Measurements from ENCODE around the gene TBCEL. TPM values are rescaled to one million over a fixed set of nuclear protein-coding genes. Genes with fewer than 3 reads are reported as not detected.

Gene TBCEL
- total RNA-seq, 4 donors from 2014 or later, result 3.9 to 28.6 (median 7.4) TPM

DNA sequence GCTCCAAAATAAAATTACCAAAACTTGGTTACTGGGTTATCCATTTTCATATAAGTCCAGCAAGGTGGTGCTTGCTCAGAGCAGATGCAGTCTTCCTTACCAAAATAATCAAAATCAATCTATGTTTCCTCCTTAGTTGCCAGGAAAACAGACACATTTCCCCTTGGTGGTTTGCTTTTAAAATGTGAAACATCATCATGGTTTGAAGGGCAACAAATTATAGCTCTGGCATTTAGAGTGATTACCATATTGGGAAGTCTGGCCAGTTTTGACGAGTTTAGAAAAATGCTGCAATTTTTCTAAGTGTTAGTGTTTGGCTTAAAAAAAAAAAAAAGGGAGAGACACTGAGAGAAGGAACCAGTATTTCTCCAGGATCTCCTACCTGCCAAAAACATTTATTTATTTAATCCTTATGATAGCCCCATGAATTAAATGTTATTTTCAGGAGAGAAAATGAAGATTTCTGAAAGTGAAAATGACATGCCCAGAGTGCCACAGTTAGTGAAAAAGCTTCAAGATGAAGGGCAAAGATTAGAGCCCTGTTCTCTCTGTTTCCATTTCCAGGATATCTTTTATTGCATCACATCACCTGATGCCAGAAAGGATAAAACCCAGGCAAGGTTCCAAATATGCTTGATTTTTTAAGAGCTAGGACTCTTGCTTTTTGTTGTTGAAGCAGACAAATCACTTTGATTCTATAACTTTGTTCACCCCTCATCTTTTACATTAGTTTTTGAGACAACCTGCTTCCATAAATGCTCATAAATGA, 29.6 kb upstream of the TBCEL start:
- Histone ChIP-seq H3K27ac (no peak overlapping the region), H3K36me3 (no peaks in the 10 kb centered on the region), H3K27me3 (peaks cover 0 to 28% (median 0%) of the 10 kb centered on the region in 4 donors), H3K4me3 (no peak overlapping the region), H3K9me3 (no peaks in the 10 kb centered on the region), H3K4me1 (no peaks in the 10 kb centered on the region)
- DNase-seq, result no peak
- intact Hi-C loops (cut with DNase I), result no loop called here
- 29 to 32% methylated on average over 1 of the region's 1 CpG for WGBS, 2 donors
- TF ChIP-seq, protein P1, sequence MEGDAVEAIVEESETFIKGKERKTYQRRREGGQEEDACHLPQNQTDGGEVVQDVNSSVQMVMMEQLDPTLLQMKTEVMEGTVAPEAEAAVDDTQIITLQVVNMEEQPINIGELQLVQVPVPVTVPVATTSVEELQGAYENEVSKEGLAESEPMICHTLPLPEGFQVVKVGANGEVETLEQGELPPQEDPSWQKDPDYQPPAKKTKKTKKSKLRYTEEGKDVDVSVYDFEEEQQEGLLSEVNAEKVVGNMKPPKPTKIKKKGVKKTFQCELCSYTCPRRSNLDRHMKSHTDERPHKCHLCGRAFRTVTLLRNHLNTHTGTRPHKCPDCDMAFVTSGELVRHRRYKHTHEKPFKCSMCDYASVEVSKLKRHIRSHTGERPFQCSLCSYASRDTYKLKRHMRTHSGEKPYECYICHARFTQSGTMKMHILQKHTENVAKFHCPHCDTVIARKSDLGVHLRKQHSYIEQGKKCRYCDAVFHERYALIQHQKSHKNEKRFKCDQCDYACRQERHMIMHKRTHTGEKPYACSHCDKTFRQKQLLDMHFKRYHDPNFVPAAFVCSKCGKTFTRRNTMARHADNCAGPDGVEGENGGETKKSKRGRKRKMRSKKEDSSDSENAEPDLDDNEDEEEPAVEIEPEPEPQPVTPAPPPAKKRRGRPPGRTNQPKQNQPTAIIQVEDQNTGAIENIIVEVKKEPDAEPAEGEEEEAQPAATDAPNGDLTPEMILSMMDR (IDR thresholded peaks at IDR 0.05), result no peak
- no peak for TF ChIP-seq POLR2A (IDR thresholded peaks at IDR 0.05)

DNA sequence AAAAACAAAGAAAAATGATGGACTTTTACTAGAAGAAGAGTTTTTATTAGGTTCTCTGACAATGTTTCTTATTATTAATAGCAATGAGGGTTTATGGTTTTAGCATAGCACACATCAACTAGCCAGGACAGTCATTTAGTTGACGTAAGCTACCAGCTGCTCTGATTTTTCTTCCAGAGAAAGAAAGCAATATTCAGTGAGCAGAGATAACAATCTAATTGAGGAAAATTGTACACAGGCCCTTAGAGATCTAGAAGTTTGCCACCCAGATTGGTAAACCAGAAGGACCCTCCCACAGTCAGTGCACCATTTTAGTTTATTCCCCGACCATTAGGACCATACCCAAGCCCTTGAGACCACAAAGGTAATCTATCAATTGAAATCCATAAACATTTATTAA, 28.7 kb upstream of the TBCEL start:
- H3K36me3 ChIP-seq, result no peaks in the 10 kb centered on the region
- H3K9me3 ChIP-seq, result no peaks in the 10 kb centered on the region
- no peaks in the 10 kb centered on the region for H3K4me1 ChIP-seq
- H3K27me3 ChIP-seq, result peaks cover 0 to 28% (median 0%) of the 10 kb centered on the region in 4 donors
- DNase-seq, result no peak
- intact Hi-C loops (cut with DNase I), result no loop called here
- no peak overlapping the region for H3K4me3 ChIP-seq
- no peak for TF ChIP-seq POLR2A (IDR thresholded peaks at IDR 0.05)
- TF ChIP-seq, protein P1 (IDR thresholded peaks at IDR 0.05), result no peak
- H3K27ac ChIP-seq, result no peak overlapping the region
- WGBS, 2 donors, result 77 to 82% methylated on average over 2 of the region's 2 CpGs

DNA sequence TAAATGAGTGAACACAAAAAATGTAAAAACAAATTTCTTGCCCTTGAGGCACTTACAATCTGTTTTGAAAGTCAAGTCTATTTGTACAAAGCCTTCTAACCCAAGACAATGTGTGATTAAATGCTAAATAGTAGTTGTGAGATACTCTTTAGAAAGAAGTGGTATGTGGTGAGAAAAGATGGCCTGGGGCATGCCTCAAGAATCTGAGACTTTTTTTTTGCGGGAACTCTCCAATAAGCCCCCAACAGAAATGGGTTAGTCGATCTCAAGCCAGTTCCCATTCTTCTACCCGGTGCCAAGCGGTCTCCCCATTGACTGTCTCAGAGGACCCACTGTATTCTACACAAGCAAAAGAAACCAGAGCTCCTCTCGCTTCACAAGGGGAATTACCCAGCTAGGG, 26.9 kb upstream of the TBCEL start:
- Histone ChIP-seq H3K27ac (no peak overlapping the region), H3K4me3 (no peak overlapping the region), H3K9me3 (no peaks in the 10 kb centered on the region), H3K4me1 (no peaks in the 10 kb centered on the region), H3K27me3 (peaks cover 0 to 28% (median 0%) of the 10 kb centered on the region in 4 donors), H3K36me3 (no peaks in the 10 kb centered on the region)
- WGBS, 2 donors, result 86 to 91% methylated on average over 5 of the region's 5 CpGs
- TF ChIP-seq POLR2A (IDR thresholded peaks at IDR 0.05), result no peak
- TF ChIP-seq, protein P1 (IDR thresholded peaks at IDR 0.05), result no peak
- no peak for DNase-seq
- intact Hi-C loops (cut with DNase I), result no loop called here

GRCh38 chr11:120998581-120998980, 25.3 kb upstream of the TBCEL start:
- Histone ChIP-seq H3K27me3 (peaks cover 0 to 19% (median 0%) of the 10 kb centered on the region in 4 donors), H3K4me1 (no peaks in the 10 kb centered on the region), H3K36me3 (no peaks in the 10 kb centered on the region), H3K4me3 (no peak overlapping the region), H3K9me3 (no peaks in the 10 kb centered on the region), H3K27ac (no peak overlapping the region)
- 77 to 88% methylated on average over 1 of the region's 1 CpG for WGBS, 2 donors
- intact Hi-C loops (cut with DNase I), result no loop called here
- no peak for DNase-seq
- no peak for TF ChIP-seq POLR2A (IDR thresholded peaks at IDR 0.05)
- TF ChIP-seq, protein P1 (IDR thresholded peaks at IDR 0.05), result no peak

DNA sequence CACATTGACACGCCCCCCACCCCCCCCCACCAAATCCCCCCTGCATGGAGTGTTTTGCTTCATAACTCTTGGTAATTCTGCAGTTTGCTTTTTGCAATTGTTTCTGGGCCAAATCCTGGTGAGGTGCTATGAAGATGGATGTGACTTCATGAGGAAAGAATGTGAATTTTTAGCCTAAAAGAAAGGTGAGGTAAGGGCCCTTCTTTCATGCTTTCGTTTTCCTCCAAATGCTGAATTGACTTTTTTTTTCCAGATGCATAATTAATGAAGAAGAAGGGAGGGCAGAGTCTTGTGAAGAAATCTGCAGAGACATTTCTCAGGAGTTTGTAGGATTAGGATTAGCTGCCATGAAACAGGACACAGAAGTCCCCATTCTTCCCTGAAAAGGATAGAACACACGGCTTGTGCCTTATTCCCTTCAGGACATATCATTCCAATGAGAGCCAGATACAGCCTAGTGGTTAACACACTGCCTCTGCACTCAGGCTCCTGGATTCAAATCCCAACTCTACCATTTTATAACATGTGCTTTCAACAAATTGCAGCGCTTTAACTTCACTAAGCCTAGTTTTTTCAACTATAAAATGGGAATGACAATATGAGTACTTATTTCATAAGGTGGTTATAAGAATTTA, 19.6 kb upstream of the TBCEL start:
- no peak overlapping the region for H3K4me3 ChIP-seq
- WGBS, 2 donors, result 38 to 52% methylated on average over 3 to 4 of the region's 4 CpGs
- no peak for DNase-seq
- no peak overlapping the region for H3K27ac ChIP-seq
- no peaks in the 10 kb centered on the region for H3K9me3 ChIP-seq
- TF ChIP-seq POLR2A (IDR thresholded peaks at IDR 0.05), result no peak
- TF ChIP-seq, protein P1 (IDR thresholded peaks at IDR 0.05), result no peak
- no peaks in the 10 kb centered on the region for H3K36me3 ChIP-seq
- no peaks in the 10 kb centered on the region for H3K4me1 ChIP-seq
- intact Hi-C loops (cut with DNase I), result no loop called here
- peaks cover 0 to 16% (median 0%) of the 10 kb centered on the region in 4 donors for H3K27me3 ChIP-seq
